ENCODE measurements around the gene INTS4.

Gene INTS4

GRCh38 chr11:77967753-77968152, 26.7 kb downstream of the INTS4 start:
- no peak for TF ChIP-seq EZH2 (IDR thresholded peaks at IDR 0.05; ENCODE audit: borderline replicate concordance, low read length)
- TF ChIP-seq, protein P1, sequence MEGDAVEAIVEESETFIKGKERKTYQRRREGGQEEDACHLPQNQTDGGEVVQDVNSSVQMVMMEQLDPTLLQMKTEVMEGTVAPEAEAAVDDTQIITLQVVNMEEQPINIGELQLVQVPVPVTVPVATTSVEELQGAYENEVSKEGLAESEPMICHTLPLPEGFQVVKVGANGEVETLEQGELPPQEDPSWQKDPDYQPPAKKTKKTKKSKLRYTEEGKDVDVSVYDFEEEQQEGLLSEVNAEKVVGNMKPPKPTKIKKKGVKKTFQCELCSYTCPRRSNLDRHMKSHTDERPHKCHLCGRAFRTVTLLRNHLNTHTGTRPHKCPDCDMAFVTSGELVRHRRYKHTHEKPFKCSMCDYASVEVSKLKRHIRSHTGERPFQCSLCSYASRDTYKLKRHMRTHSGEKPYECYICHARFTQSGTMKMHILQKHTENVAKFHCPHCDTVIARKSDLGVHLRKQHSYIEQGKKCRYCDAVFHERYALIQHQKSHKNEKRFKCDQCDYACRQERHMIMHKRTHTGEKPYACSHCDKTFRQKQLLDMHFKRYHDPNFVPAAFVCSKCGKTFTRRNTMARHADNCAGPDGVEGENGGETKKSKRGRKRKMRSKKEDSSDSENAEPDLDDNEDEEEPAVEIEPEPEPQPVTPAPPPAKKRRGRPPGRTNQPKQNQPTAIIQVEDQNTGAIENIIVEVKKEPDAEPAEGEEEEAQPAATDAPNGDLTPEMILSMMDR (IDR thresholded peaks at IDR 0.05; ENCODE audit: low read length), result no peak
- Histone ChIP-seq H3K4me3 (ENCODE audit: low read depth, low read length, poor library complexity, severe bottlenecking) (no peak overlapping the region), H3K9me2 (ENCODE audit: low read depth, low read length) (no peaks in the 10 kb centered on the region), H4K20me1 (ENCODE audit: insufficient read depth, low read length) (no peaks in the 10 kb centered on the region), H3K27ac (ENCODE audit: low read depth, low read length, poor library complexity, severe bottlenecking) (no peak overlapping the region), H3K27me3 (ENCODE audit: insufficient read depth, low read length) (no peaks in the 10 kb centered on the region), H2AFZ (ENCODE audit: low read length) (no peak overlapping the region), H3K79me2 (ENCODE audit: insufficient read depth, low read length) (no peaks in the 10 kb centered on the region), H3K36me3 (ENCODE audit: insufficient read depth, low read length) (peaks cover 41% of the 10 kb centered on the region), H3K9ac (ENCODE audit: low read length) (no peak overlapping the region), H3K4me1 (ENCODE audit: insufficient read depth, low read length, severe bottlenecking) (no peaks in the 10 kb centered on the region), H3F3A (ENCODE audit: insufficient read depth, low read length) (no peaks in the 10 kb centered on the region), H3K9me3 (ENCODE audit: low read length) (no peaks in the 10 kb centered on the region), H3K4me2 (ENCODE audit: low read length) (no peak overlapping the region)

DNA sequence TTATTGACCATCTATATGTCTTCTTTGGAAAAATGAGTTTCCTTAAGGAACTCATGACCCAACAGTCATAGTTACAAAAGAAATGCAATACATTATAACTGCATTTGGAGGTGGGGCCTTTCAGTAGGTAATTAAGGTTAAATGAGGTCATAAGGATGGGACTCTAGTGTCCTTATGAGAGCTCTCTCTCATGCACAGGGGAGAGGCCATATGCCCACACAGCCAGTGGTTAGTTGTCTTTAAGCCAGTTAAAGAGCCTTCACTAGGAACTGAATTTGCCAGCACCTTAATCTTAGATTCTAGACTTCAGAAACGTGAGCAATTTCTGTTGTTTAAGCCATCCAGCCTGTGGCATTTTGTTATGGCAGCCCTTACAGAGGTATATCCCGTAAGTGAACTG, 27.3 kb downstream of the INTS4 start:
- Histone ChIP-seq H3F3A (ENCODE audit: insufficient read depth, low read length) (no peaks in the 10 kb centered on the region), H3K9me3 (ENCODE audit: low read length) (no peaks in the 10 kb centered on the region), H3K4me1 (ENCODE audit: insufficient read depth, low read length, severe bottlenecking) (no peaks in the 10 kb centered on the region), H3K9ac (ENCODE audit: low read length) (no peak overlapping the region), H3K79me2 (ENCODE audit: insufficient read depth, low read length) (no peaks in the 10 kb centered on the region), H3K4me3 (ENCODE audit: low read depth, low read length, poor library complexity, severe bottlenecking) (no peak overlapping the region), H2AFZ (ENCODE audit: low read length) (no peak overlapping the region), H3K36me3 (ENCODE audit: insufficient read depth, low read length) (peaks cover 41% of the 10 kb centered on the region), H3K4me2 (ENCODE audit: low read length) (no peak overlapping the region), H3K27me3 (ENCODE audit: insufficient read depth, low read length) (no peaks in the 10 kb centered on the region), H3K27ac (ENCODE audit: low read depth, low read length, poor library complexity, severe bottlenecking) (no peak overlapping the region), H4K20me1 (ENCODE audit: insufficient read depth, low read length) (no peaks in the 10 kb centered on the region), H3K9me2 (ENCODE audit: low read depth, low read length) (no peaks in the 10 kb centered on the region)
- no peak for TF ChIP-seq EZH2 (IDR thresholded peaks at IDR 0.05; ENCODE audit: borderline replicate concordance, low read length)
- TF ChIP-seq, protein P1 (IDR thresholded peaks at IDR 0.05; ENCODE audit: low read length), result no peak

- no peaks in the 10 kb centered on the region for H3K9me3 ChIP-seq (ENCODE audit: low read length)
- no peaks in the 10 kb centered on the region for H3K79me2 ChIP-seq (ENCODE audit: insufficient read depth, low read length)
- no peak overlapping the region for H3K4me3 ChIP-seq (ENCODE audit: low read depth, low read length, poor library complexity, severe bottlenecking)
- TF ChIP-seq, protein P1 (IDR thresholded peaks at IDR 0.05; ENCODE audit: low read length), result no peak
- TF ChIP-seq EZH2 (IDR thresholded peaks at IDR 0.05; ENCODE audit: borderline replicate concordance, low read length), result no peak
- H3K9me2 ChIP-seq (ENCODE audit: low read depth, low read length), result no peaks in the 10 kb centered on the region
- peaks cover 48% of the 10 kb centered on the region for H3K36me3 ChIP-seq (ENCODE audit: insufficient read depth, low read length)
- no peaks in the 10 kb centered on the region for H3K27me3 ChIP-seq (ENCODE audit: insufficient read depth, low read length)
- H4K20me1 ChIP-seq (ENCODE audit: insufficient read depth, low read length), result no peaks in the 10 kb centered on the region
- H3K9ac ChIP-seq (ENCODE audit: low read length), result no peak overlapping the region
- H3F3A ChIP-seq (ENCODE audit: insufficient read depth, low read length), result no peaks in the 10 kb centered on the region
- H3K4me2 ChIP-seq (ENCODE audit: low read length), result no peak overlapping the region
- no peak overlapping the region for H2AFZ ChIP-seq (ENCODE audit: low read length)
- H3K4me1 ChIP-seq (ENCODE audit: insufficient read depth, low read length, severe bottlenecking), result no peaks in the 10 kb centered on the region
- no peak overlapping the region for H3K27ac ChIP-seq (ENCODE audit: low read depth, low read length, poor library complexity, severe bottlenecking)
These were observed 28.1 kb downstream of the INTS4 start for GRCh38 chr11:77966338-77966737.
